ENCODE data around the gene GLI1.
"Not testable (repeated sequence)": the region's sequence is repeated elsewhere in the genome, so short reads cannot be mapped to it uniquely, and the experiment has no call there.

GLI1 gene

GRCh38 chr12:57433370-57433769, 26.2 kb upstream of the GLI1 start:
- H3K4me3 ChIP-seq (ENCODE audit: low read depth, low read length) = no peak overlapping the region

GRCh38 chr12:57434517-57435223, 24.9 kb upstream of the GLI1 start, which contains the start of gene INHBC:
Gene INHBC, plus strand, starts transcription at chr12:57434784. Its CDS starts 103 bp downstream, at chr12:57434887.
- DNase-seq (ENCODE audit: low read depth) = no peak
- H3K4me3 ChIP-seq (ENCODE audit: low read depth, low read length) = no peak within 1 kb of the TSS
- TF ChIP-seq CTCF (IDR thresholded peaks at IDR 0.05; ENCODE audit: insufficient read depth, low read depth, low read length, missing control alignments) = no peak

More at GRCh38 chr12:57433370-57433769, 26.2 kb upstream of the GLI1 start:
- no peak for TF ChIP-seq CTCF (IDR thresholded peaks at IDR 0.05; ENCODE audit: insufficient read depth, low read depth, low read length, missing control alignments)
- no peak for DNase-seq (ENCODE audit: low read depth)

- no peak for DNase-seq (ENCODE audit: low read depth)
- no peak for TF ChIP-seq CTCF (IDR thresholded peaks at IDR 0.05; ENCODE audit: insufficient read depth, low read depth, low read length, missing control alignments)
- no peak overlapping the region for H3K4me3 ChIP-seq (ENCODE audit: low read depth, low read length)
Observed at GRCh38 chr12:57435293-57435692, 24.3 kb upstream of the GLI1 start.

- no peak for TF ChIP-seq CTCF (IDR thresholded peaks at IDR 0.05; ENCODE audit: insufficient read depth, low read depth, low read length, missing control alignments)
- no peak overlapping the region for H3K4me3 ChIP-seq (ENCODE audit: low read depth, low read length)
- DNase-seq (ENCODE audit: low read depth) = no peak
Observed at GRCh38 chr12:57438400-57438799, 21.2 kb upstream of the GLI1 start.

- DNase-seq (ENCODE audit: low read depth) = no peak
- H3K4me3 ChIP-seq (ENCODE audit: low read depth, low read length) = no peak overlapping the region
- TF ChIP-seq CTCF (IDR thresholded peaks at IDR 0.05; ENCODE audit: insufficient read depth, low read depth, low read length, missing control alignments) = no peak
Observed at GRCh38 chr12:57439762-57440266, 19.8 kb upstream of the GLI1 start.

GRCh38 chr12:57441393-57441792, 18.2 kb upstream of the GLI1 start:
- not testable (repeated sequence) for DNase-seq (ENCODE audit: low read depth); H3K4me3 ChIP-seq (ENCODE audit: low read depth, low read length)

- no peak for DNase-seq (ENCODE audit: low read depth)
- TF ChIP-seq CTCF (IDR thresholded peaks at IDR 0.05; ENCODE audit: insufficient read depth, low read depth, low read length, missing control alignments) = no peak
Observed at GRCh38 chr12:57441846-57442427, 17.6 kb upstream of the GLI1 start.

GRCh38 chr12:57444337-57444736, 15.2 kb upstream of the GLI1 start:
- DNase-seq (ENCODE audit: low read depth) = not testable (repeated sequence)

More at GRCh38 chr12:57441846-57442427, 17.6 kb upstream of the GLI1 start:
- no peak overlapping the region for H3K4me3 ChIP-seq (ENCODE audit: low read depth, low read length)

More at GRCh38 chr12:57444337-57444736, 15.2 kb upstream of the GLI1 start:
- H3K4me3 ChIP-seq (ENCODE audit: low read depth, low read length) = not testable (repeated sequence)
